ENCODE results near the gene ALKBH3.

Gene ALKBH3

DNA sequence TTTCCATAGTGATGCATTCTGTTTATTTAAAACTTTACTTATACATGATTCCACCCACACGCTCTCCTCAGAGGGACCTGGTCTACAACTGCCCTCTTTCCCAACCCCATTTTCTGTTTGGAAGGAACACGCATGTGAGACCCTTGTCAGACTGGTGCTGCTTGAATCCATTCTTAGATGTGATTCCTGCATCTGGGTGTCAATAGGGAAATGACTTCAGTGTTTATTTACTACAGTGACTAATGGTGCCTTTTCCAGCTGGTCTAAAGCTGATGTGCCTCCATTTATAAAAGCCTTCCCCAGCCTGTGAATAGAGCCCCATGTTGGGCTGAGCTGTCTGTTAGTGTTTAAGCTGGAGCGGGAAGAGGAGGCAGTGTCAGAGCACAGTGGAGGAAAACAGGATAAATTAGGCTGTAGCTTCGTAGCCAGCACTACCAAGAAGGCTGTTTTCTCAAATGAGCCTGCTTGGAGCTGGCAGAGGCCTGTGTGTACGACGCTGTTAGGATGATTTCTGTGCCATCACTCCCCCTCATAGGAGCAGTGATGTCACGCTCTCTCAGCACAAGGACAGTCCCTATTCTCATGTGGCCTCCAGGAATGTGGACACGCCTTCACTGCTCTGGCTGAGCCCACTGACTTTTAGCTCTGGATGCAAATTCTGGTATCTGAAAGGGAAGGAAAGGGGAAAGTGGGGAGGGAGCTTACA lies 42.9 kb downstream of the ALKBH3 start:
- no peak for DNase-seq

DNA sequence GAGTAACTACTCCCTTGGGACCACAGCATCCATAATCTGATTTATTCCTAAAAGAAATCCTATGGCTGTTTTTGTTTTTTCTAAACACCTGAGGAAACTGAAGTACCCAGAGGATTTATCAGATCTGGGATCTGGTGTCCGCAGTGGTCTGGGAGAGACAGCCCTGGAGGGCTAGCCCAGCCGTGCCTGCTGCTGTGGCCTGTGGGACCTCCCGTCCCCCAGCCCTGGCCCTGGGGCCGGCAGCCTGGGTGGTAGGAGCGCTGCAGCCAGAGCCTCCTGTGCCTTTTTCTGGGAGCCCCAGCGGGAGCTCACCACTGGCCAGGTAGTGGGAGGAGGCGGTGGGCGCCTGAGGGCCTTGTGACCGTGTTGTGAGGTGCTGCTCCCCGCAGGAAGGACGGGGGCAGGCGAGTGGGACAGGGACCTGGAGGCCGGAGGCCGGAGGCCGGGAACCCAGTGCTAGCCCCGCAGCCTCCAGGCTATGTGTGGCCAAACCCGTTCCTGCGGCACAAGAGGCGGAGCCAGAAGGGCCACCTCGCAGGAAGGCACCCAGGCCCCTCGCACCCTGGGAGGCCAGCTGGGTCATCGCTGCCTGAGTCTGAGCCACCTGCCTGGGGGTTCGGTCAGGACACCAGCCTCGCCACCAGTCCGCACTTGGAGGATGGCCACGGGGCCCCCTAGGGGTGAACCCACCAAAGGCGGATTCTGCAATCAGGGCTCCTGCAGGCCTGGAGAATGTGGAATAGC lies 43.7 kb downstream of the ALKBH3 start:
- DNase-seq = no peak

DNA sequence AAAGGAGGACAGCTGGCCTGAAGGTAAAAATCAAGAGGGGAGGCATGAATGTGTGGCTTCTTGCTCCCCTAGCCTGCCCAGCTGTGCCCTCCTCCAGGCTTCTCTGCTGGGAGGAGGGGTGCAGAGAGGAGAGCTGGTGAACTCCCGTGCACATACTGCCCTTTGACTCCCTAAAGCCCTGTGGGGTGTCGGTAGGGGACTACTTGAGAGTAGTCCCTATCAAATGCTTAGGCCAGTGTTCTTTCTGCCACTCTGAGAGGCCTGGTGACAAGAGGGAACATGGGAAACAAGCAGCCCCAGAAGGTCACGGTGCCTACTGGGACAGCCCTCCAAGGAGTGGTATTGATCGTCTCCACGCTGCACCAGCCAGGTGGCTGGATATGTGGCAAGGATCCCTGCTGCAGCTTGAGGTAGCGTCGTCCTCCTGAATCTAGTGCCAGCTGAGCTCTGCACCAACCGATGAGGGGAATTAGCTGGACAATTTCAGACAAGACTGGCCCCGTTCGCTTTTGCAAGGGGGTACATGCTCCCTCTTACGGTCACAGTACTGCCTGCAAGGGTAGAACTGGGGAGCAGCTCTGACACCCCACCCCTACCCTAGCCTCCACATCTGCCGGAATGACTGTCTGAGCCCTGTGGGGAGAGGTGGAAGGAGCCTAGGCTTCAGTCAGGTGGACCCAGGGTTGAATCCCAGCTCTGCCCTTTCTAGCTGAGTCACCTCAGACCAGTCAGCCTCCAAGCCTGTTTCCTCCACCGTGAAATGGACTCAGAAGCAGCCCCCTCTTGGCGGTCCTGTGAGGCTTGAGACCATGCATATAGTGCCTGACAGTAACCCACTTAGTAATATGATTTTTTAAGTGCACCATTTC lies 44.7 kb downstream of the ALKBH3 start:
- no peak for DNase-seq

DNA sequence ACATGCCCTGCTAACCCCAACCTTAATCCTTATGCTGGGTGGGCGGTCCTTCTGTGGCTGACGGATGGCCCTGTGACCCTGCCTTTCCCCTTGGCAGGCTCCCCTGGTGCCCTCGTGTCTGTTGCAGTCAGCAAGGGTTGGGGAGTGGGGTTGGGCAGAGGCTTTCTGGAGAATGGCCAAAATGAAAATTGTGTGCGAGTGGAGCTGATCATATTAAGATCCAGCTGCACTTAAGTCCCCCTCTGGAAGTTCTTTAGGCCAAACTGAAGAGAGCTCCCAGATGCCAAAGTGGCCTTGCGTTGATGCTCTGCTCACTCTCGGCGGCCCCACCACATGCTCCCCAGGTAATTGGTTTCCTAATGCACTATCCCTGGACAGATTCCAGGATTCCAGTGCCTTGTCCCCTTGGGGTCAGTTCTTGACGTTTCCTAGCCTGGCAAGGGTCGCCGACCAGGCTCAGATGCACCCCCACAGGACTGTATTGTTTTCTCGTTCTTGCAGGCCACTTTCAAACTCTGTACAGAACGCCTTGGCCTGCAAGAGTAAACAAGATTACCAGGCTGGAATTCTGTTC lies 45.4 kb downstream of the ALKBH3 start:
- DNase-seq = no peak

DNA sequence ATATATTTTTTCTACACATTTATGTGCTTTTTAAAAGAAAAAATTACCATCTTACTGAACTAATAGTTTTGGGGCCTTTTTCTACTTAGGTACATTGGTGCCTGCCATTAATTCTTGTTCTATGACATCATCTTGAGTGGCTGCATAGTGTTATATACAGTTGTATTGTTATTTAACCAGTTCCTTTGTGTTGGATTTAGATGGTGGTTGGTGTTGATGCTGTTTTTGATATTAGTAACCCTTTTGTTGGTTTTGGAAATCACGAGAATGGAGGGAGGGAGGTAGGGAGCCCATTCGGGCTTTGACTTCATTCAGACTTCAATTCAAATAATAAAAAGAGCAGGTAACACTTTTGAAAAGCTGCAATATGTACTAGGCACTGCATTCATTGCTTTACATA lies 46.4 kb downstream of the ALKBH3 start:
- DNase-seq = no peak

DNA sequence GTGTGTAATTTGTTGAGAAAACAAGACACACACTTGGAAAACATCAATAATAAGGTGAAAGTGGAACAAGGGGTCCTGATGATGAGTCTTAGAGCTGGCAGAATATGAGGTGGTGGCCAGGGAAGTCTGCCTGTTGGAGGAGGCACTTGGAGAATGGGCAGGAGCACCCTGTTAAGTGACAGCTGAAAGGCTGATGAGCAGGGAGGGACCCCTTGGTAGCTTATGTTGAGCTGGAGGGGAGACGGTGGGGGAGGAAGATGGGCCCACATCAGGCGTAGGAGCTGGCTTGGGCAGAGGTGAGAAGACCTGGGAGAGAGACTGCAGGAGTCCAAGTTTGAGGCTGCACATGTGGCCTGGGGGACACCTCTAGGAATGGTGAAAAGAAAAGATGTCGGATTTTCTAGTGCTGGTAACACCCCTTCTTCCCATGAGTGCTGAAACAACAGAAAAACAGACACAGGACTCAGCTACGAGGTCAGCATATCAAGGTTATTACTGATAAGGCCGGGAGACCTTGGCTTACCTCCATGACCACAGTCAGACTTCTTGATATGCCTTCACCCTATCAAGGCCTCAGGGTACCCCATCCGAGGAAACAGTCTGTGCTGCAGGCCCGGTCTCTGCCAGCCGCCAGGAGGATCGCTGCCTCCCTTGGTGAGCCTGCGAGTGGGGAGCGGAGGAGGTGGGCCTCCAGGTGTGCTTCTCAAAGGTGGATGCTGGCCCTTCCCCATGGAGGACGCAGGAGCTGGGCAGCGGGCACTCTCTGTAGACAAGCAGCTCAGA lies 47.5 kb downstream of the ALKBH3 start:
- DNase-seq = no peak

DNA sequence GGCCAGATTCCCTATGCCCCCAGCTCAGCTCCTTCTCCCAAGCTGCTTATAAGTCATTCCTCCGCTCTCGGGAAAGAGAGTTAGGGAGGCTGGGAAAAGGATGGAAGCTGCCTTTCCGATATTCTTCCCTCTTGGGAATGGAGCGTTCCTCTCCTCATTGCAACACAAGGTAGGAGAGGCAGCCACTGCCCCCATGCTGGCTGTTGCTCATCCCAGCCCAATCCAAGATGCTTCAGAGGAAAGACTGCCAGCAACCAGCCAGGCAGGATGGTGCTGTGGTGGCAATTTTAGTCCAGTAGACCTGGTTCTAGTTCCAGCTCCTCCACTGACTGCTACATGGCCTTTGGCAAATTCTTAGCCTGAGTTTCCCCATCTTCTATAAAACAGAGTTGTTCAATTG lies 48.1 kb downstream of the ALKBH3 start:
- DNase-seq = no peak

DNA sequence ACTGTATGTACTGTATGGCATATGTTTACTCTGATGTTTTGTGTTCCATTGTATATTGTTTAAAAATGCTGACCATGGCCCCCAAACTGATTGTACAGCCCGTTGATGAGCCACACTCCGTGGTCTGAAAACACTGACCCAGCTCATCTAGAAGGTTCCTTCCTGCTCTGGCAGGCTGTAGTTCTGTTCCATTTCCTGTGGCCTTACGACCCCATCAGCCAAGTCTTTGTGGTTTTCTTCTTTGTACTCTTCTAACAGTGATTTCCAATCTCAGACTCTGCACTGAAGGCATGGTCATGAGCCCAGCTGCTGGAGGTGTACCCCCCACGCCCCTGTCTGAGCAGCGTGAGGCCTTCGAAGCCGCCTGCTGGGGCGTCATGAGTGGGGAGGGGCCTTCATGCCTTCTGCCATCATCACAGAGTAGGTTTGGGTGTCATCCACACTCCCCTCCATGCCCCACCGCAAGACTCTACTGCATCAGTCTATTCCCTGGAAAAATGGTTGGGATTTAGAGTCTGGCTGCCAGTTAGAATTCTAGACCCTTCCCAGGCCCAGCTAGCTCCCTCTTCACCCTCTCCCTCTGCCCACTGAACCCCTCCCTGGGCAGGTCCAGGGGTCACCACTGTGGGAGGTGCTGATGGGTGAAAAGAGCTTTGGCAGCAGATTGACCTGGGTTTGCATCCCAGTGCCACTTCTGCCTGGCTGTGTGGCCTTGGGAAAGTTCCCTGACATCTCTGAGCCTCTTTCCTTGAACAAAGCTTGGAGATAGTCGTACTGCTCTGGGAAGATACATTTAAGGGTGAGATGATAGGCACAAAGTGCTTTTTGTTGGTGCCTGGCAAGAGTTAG lies 50.5 kb downstream of the ALKBH3 start:
- no peak for DNase-seq

DNA sequence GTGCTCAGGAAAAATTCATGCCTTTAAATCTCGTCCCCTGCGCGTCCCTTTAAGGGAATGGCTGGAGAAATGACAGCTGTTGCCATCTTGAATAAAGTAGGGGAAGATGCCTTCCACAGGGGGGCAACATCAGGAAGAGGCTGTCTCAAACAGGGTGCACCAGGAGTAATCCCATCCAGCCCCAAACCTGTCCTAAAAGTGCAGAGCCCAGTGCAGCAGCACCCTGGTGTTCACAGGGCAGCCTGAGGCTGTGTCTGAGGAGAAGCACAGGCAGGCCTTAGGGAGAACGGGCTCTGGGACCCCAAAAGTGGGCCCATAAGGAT lies 51.0 kb downstream of the ALKBH3 start:
- no peak for DNase-seq

DNA sequence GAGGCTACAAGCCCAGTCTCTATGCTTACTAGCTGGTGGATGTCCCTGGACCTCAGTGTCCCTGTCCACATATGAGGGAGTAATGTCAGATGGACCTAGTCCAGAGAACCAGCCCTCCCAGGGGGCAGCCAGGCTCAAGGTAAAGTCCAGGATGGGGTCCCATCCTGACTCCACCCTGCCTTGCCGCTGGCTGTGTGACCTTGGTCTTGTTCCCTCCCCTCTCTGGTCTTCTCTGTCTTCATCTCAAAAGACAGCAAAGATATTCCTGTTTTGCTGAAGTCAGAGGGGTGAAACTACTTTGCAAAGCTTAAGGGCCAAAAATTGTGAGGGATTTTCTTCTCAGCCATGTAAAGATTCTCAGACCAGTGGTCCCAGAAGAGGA lies 52.6 kb downstream of the ALKBH3 start:
- DNase-seq = no peak

DNA sequence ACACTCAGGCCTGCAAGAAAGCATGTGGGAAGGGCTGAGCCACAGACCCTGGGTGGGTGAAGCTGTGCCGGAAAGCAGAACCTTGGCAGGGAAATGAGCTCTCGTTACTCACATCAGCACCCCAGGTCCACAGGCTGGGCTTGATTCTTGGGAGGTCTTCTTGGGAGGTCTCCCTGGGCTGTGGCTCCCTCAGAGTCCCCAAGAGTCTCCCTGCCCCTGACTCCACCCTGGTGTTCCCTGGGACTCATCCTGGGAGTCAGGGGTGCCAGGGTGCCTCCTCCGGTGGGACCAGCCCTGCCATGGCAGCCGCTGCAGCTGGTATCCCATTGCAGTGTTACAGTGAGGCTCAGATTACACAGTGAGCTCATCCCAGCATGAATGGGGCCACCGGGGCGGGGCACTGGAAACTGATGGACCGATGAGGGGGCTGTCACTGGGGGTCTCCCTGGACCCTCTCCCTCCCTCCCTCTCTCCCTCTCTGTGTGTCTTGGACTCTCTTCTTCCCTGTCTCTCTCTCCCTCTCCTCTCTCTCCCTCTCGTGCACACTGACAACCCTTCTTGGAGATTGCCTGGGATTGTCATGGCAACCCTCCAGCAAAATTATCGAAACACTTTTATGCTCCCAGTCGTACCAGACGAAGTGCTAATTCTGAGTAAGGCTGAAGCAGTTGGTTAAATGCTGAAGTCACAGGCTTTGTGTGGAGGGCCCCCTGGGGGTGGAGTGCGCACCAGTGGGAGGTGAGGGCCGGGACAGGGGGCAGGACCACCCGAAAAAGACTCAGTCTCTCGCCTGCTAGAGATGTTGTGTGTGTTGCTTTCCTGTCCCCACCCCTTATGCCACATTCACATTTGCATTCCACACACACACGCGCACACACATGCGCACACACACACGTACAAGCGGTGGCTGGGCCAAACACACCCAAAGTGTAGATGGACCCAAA lies 53.2 kb downstream of the ALKBH3 start:
- DNase-seq = no peak

DNA sequence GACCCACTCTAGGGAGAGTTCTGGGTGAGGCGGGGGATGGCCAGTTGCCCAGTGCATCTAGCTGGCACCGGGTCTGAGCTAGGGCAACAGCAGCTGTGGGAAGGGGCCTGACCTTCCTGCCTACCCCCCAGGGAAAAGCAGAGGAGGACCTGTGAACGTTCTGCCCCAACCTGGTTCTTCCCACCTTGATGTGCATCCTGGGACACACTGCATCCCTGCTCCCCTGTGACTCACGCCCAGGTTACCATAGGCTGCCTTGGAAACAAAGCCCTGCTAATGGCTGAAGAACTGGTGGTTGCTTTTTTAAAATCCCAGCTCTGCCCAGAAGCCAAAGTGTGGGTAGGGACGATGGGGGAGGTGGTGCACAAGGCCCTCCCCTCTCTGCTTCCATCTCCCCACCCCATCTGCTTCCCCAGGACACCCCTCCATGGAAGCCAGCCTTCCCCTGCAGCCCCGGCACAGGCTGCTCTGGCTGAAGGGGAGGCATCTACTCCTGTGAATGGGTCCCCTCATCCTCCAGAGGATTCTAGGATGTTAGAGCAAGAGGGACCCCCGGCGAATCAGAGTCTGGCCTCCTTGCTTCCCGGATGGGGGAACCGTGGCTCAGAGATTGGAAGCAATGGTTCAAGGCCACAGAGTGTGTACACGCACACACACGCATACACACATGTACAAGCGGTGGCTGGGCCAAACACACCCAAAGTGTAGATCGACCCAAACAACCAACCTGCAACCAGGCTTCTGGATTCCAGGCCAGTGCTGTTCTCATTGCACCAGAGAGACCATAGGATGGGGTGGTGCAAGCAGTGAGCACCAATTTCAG lies 54.2 kb downstream of the ALKBH3 start:
- no peak for DNase-seq

DNA sequence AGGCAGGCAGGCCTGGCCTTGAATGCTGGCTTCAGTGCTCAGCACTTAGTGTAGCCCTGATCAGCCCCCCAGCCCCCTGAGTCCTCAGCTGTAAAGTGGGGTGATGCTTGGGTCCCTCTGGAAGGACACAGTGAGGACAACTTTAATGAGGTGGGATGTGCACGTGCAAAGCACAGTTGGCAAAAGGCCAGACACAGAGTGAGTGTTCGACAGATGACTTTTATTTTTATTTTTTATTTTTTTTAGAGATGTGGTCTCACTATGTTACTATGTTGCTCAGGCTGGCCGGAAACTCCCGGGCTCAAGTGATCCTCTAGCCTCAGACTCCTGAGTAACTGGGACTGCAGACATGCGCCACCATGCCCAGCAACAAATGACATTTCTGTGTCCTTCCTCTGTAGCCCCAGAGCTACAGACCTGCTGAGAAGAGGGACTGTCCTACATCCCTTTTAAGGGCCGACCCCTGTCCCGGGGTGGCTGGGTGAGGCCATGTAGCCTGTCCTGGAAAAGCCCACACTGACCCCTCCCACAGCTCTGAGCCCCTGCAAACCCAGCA lies 54.9 kb downstream of the ALKBH3 start:
- DNase-seq = no peak

DNA sequence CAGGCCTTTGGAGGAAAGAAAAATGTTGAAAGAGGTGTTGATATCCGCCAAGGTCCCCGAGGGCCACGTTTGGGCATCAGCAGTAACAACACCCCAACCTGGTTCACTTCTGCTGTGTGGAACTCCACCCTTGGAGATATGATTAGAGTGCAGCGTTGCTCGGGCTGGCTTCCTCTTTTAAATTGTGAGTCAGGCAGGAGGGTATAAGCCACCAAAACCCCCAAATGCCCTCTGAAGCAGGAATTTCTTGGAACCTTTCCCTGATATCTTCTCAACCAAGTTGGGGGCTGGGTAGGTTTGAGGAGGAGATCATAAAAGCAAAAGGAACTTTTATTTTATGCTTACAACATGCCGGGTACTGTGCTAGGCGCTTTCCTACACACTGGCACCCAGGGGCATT lies 55.4 kb downstream of the ALKBH3 start:
- no peak for DNase-seq

DNA sequence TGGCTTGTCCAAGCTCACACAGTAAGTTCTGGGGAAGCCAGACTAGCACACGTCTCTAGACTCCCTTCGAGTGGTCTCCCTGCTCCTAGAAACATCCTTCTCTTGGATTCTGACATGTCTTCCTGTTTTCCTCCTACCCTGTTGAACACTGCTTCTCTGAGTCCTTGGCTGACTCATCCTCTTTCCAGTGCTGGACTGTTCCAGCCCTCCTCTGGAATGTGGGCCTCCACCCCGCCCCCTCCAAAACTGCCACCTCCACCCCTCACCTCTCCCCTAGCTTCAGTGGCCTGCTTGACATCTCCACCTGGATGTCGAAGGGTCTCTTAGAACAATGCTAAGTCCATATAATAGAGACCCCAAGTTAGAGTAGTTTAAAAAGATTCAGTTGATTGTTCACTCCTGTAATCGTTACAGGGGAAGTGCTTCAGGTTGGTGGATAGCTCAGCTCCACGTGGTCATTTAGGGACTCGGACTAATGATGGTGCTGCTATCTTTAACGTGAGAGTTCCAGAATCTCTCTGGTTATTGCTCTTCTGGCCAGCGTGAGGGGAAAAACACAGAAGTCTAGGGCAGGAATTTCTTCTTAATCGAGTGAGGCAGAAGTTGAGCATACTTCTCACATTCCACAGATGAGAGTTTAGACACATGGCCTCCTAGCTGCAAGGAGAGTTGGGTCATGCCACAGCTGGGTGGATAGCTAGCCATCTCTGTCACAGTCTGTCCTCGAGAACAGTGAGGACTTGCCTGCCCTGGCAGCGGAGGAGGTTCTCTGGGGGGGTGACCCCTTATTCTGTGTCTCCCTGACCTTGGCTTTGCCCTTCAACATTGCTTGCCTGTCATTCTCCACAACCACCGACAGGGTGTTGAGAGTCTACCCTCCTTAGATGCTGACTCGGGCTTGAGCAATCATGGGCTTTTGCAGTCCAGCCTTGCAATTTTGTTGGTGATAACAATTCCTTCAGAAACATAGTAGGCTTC lies 57.1 kb downstream of the ALKBH3 start:
- DNase-seq = no peak

DNA sequence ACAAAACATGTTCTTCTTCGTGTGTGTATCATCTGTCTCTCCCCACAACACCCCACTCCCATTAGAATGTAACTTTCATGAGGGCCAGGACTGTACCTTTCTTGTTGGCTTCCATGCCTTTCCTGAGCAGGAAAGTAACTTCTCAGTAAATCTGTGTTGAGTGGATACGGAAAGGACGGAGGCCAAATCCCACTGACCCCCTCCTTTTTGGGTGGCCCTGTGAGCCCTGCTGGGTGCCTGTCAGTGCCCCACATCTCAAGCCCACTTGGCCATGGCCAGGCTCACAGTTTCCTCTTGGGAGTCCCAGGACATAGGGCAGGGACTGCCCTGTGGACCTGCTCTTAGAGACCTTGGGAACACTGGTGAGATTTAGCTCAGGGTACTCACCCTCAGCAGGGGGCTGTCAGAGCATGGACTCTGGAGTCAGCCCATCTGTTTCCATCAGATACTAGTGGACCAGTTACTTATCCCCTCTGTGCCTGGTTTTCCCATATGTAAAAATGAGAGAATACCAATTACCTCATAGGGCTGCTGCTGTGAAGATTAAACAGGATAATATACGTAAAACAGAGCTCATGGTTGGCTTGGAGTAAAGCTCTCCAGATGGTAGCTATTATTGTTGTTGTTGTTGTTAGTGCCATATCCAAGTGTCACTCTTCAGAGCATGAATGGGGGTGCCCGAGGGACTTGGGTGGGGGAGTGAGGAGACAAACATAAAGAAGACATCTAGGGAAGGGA lies 60.8 kb downstream of the ALKBH3 start:
- DNase-seq = no peak

DNA sequence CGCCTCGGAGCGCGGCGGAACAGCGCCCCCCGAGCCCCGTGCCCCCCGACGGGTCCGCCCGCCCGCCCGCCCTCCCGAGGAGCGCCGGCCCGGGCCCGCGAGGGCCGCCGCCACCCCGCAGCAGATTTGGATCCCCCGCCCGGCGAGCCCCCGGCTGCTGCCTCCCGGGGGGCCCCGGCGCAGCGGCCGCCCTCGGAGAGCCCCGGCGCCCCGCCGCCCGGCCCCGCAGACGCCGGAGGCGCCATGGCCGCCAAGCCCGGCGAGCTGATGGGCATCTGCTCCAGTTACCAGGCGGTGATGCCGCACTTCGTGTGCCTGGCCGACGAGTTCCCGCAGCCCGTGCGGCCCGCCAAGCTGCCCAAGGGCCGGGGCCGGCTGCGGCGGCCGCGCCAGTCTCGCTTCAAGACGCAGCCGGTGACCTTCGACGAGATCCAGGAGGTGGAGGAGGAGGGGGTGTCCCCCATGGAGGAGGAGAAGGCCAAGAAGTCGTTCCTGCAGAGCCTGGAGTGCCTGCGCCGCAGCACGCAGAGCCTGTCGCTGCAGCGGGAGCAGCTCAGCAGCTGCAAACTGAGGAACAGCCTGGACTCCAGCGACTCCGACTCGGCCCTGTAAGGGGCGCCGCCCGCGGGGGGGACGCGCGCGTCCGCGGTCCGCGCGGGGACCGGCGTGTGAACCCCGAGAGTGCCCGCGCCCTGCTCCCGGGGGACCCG lies 62.2 kb downstream of the ALKBH3 start:
- DNase-seq = no peak

All from NCI-H187 treated with DMSO at 0.1 percent for 48 hours (cell line).